Measurements from ENCODE around the gene MSANTD3.

Gene MSANTD3

DNA sequence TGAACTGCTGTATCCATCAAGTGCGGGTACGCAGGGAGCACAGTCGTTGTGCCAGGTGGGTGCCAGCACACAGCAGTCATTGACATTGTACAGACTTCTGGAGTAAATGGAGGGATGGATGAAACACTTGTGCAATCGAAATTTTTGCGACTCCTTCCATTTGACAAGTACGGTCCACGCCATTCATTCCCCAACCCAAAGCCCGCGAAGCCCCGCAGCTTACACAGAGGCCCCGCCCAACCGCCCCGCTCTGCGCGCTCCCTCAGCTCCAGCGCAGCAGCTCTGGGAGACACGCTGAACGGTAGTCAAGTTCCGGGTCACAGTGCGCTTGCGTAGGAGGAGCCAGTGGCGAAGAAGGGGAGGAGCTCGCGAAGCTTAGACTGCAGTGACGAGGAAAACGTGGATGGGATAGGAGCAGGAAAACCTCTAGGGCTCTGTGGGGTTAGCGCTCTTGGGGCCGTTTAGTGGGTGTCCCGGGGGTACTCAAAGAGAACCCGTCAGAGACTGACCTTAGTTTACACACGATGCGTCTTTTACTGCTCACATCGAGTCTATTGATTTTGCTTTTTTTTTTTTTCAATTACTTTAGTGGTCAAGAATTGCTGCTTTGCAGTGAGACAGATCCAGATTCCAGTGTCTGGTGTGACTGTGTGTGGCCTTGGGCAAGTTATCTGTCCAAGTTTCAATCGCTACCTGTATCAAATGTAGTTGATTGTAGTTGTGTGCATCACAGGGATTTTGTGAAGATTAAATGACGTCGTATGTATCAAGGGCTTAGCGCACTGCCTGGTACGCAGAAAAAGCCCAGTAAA lies 15.3 kb upstream of the MSANTD3 start:
- peak; percentile 91 for DNase-seq
- WGBS, result 19% methylated on average over 33 of the region's 38 CpGs
- peak overlapping the region; percentile 15 to 89 for H3K18ac ChIP-seq (ENCODE audit: low read depth in 1 of 2, low read length in 2 of 2)

GRCh38 chr9:100413839-100414420 lies 13.0 kb upstream of the MSANTD3 start:
- Histone ChIP-seq H3K9ac (ENCODE audit: low read length) (no peak overlapping the region), H3K27ac (ENCODE audit: low read length, poor library complexity, severe bottlenecking) (no peak overlapping the region), H2AFZ (ENCODE audit: low read depth, low read length) (no peak overlapping the region), H3K4me3 (ENCODE audit: insufficient read depth in 1 of 2, low read depth in 1 of 2, low read length in 2 of 2) (no peak overlapping the region), H2AK5ac (ENCODE audit: low read length, severe bottlenecking) (no peak overlapping the region), H3K79me1 (replicated peaks; ENCODE audit: low read length, poor library complexity, severe bottlenecking) (no peaks in the 10 kb centered on the region), H3K36me3 (ENCODE audit: control insufficient read depth in 1 of 2, insufficient read depth in 2 of 2, low read depth in 1 of 2, low read length in 2 of 2) (no peaks in the 10 kb centered on the region), H3K18ac (ENCODE audit: low read depth in 1 of 2, low read length in 2 of 2) (no peak overlapping the region), H3K4ac (ENCODE audit: low read depth in 1 of 2, low read length in 2 of 2) (no peak overlapping the region), H4K8ac (ENCODE audit: low read length) (no peak overlapping the region), H3K9me3 (ENCODE audit: control insufficient read depth, low read length) (no peaks in the 10 kb centered on the region), H3K4me2 (ENCODE audit: low read length, poor library complexity, severe bottlenecking) (no peak overlapping the region), H2BK120ac (ENCODE audit: low read depth, low read length) (no peak overlapping the region), H2BK15ac (ENCODE audit: low read depth, poor library complexity, severe bottlenecking) (no peak overlapping the region), H3K23ac (ENCODE audit: low read length in 2 of 2) (no peak overlapping the region), H4K91ac (ENCODE audit: low read length) (no peak overlapping the region), H3K27me3 (ENCODE audit: control insufficient read depth in 1 of 2, insufficient read depth in 1 of 2, low read length in 2 of 2) (no peaks in the 10 kb centered on the region), H3K14ac (ENCODE audit: low read length in 2 of 2) (no peak overlapping the region), H3K4me1 (ENCODE audit: control insufficient read depth, insufficient read depth, low read depth, low read length) (no peaks in the 10 kb centered on the region), H2BK5ac (ENCODE audit: low read depth, low read length, poor library complexity, severe bottlenecking) (no peak overlapping the region), H2BK12ac (ENCODE audit: low read length in 2 of 2) (no peak overlapping the region)
- 93% methylated on average over 3 of the region's 5 CpGs for WGBS
- DNase-seq, result no peak

More for the DNA sequence above, 15.3 kb upstream of the MSANTD3 start:
- Histone ChIP-seq H3K4me2 (ENCODE audit: low read length, poor library complexity, severe bottlenecking) (peak overlapping the region; percentile 53), H2BK15ac (ENCODE audit: low read depth, poor library complexity, severe bottlenecking) (no peak overlapping the region), H3K14ac (ENCODE audit: low read length in 2 of 2) (no peak overlapping the region), H3K27ac (ENCODE audit: low read length, poor library complexity, severe bottlenecking) (no peak overlapping the region), H3K9ac (ENCODE audit: low read length) (peak overlapping the region; percentile 82), H3K27me3 (ENCODE audit: control insufficient read depth in 1 of 2, insufficient read depth in 1 of 2, low read length in 2 of 2) (no peaks in the 10 kb centered on the region), H3K79me1 (replicated peaks; ENCODE audit: low read length, poor library complexity, severe bottlenecking) (no peaks in the 10 kb centered on the region), H4K8ac (ENCODE audit: low read length) (peak overlapping the region; percentile 74), H3K23ac (ENCODE audit: low read length in 2 of 2) (no peak overlapping the region), H3K4me1 (ENCODE audit: control insufficient read depth, insufficient read depth, low read depth, low read length) (no peaks in the 10 kb centered on the region), H3K4me3 (ENCODE audit: insufficient read depth in 1 of 2, low read depth in 1 of 2, low read length in 2 of 2) (peak overlapping the region; percentile 12 to 85), H3K4ac (ENCODE audit: low read depth in 1 of 2, low read length in 2 of 2) (peak overlapping the region in 1 of 2 experiments; percentile 5), H4K91ac (ENCODE audit: low read length) (peak overlapping the region; percentile 28), H2BK12ac (ENCODE audit: low read length in 2 of 2) (peak overlapping the region in 1 of 2 experiments; percentile 22), H3K9me3 (ENCODE audit: control insufficient read depth, low read length) (no peaks in the 10 kb centered on the region), H2AFZ (ENCODE audit: low read depth, low read length) (peak overlapping the region; percentile 85), H2AK5ac (ENCODE audit: low read length, severe bottlenecking) (no peak overlapping the region), H3K36me3 (ENCODE audit: control insufficient read depth in 1 of 2, insufficient read depth in 2 of 2, low read depth in 1 of 2, low read length in 2 of 2) (no peaks in the 10 kb centered on the region), H2BK120ac (ENCODE audit: low read depth, low read length) (no peak overlapping the region), H2BK5ac (ENCODE audit: low read depth, low read length, poor library complexity, severe bottlenecking) (no peak overlapping the region)

DNA sequence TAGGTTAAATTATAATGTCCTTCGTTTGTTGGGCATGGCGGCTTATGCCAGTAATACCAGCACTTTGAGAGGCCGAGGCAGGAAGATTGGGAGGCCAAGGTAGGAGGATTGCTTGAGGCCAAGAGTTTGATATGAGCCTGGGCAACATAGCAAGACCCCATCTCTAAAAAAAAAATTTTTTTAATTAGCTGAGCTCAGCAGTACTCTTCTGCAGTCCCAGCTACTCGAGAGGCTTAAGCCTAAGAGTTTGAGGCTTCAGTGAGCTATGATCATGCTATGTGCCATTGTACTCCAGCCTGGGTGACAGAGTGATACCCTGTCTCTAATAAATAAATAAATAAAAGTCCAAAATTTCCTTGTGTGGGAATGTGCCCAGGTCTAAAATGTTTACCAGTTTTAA lies 9.1 kb upstream of the MSANTD3 start:
- H3K4me2 ChIP-seq (ENCODE audit: low read length, poor library complexity, severe bottlenecking), result no peak overlapping the region
- H2AK5ac ChIP-seq (ENCODE audit: low read length, severe bottlenecking), result no peak overlapping the region
- H3K14ac ChIP-seq (ENCODE audit: low read length in 2 of 2), result no peak overlapping the region
- H3K79me1 ChIP-seq (replicated peaks; ENCODE audit: low read length, poor library complexity, severe bottlenecking), result no peaks in the 10 kb centered on the region
- H3K4me3 ChIP-seq (ENCODE audit: insufficient read depth in 1 of 2, low read depth in 1 of 2, low read length in 2 of 2), result no peak overlapping the region
- H4K91ac ChIP-seq (ENCODE audit: low read length), result no peak overlapping the region
- no peak overlapping the region for H2BK15ac ChIP-seq (ENCODE audit: low read depth, poor library complexity, severe bottlenecking)
- no peak overlapping the region for H2BK120ac ChIP-seq (ENCODE audit: low read depth, low read length)
- H3K27me3 ChIP-seq (ENCODE audit: control insufficient read depth in 1 of 2, insufficient read depth in 1 of 2, low read length in 2 of 2), result no peaks in the 10 kb centered on the region
- no peak overlapping the region for H3K23ac ChIP-seq (ENCODE audit: low read length in 2 of 2)
- H2BK5ac ChIP-seq (ENCODE audit: low read depth, low read length, poor library complexity, severe bottlenecking), result no peak overlapping the region
- H3K18ac ChIP-seq (ENCODE audit: low read depth in 1 of 2, low read length in 2 of 2), result no peak overlapping the region
- no peak overlapping the region for H3K4ac ChIP-seq (ENCODE audit: low read depth in 1 of 2, low read length in 2 of 2)
- H4K8ac ChIP-seq (ENCODE audit: low read length), result no peak overlapping the region
- WGBS, result 85% methylated on average over 4 of the region's 4 CpGs
- no peak for DNase-seq
- H3K27ac ChIP-seq (ENCODE audit: low read length, poor library complexity, severe bottlenecking), result no peak overlapping the region
- H3K9me3 ChIP-seq (ENCODE audit: control insufficient read depth, low read length), result no peaks in the 10 kb centered on the region
- H3K4me1 ChIP-seq (ENCODE audit: control insufficient read depth, insufficient read depth, low read depth, low read length), result no peaks in the 10 kb centered on the region
- no peak overlapping the region for H2BK12ac ChIP-seq (ENCODE audit: low read length in 2 of 2)
- no peak overlapping the region for H3K9ac ChIP-seq (ENCODE audit: low read length)
- no peak overlapping the region for H2AFZ ChIP-seq (ENCODE audit: low read depth, low read length)
- no peaks in the 10 kb centered on the region for H3K36me3 ChIP-seq (ENCODE audit: control insufficient read depth in 1 of 2, insufficient read depth in 2 of 2, low read depth in 1 of 2, low read length in 2 of 2)

GRCh38 chr9:100419166-100419565 lies 7.8 kb upstream of the MSANTD3 start:
- Histone ChIP-seq H3K4me3 (ENCODE audit: insufficient read depth in 1 of 2, low read depth in 1 of 2, low read length in 2 of 2) (no peak overlapping the region), H2AFZ (ENCODE audit: low read depth, low read length) (no peak overlapping the region), H2AK5ac (ENCODE audit: low read length, severe bottlenecking) (no peak overlapping the region), H3K27me3 (ENCODE audit: control insufficient read depth in 1 of 2, insufficient read depth in 1 of 2, low read length in 2 of 2) (no peaks in the 10 kb centered on the region), H3K14ac (ENCODE audit: low read length in 2 of 2) (no peak overlapping the region), H3K18ac (ENCODE audit: low read depth in 1 of 2, low read length in 2 of 2) (no peak overlapping the region), H3K27ac (ENCODE audit: low read length, poor library complexity, severe bottlenecking) (no peak overlapping the region), H2BK15ac (ENCODE audit: low read depth, poor library complexity, severe bottlenecking) (no peak overlapping the region), H3K9ac (ENCODE audit: low read length) (no peak overlapping the region), H3K36me3 (ENCODE audit: control insufficient read depth in 1 of 2, insufficient read depth in 2 of 2, low read depth in 1 of 2, low read length in 2 of 2) (no peaks in the 10 kb centered on the region), H3K79me1 (replicated peaks; ENCODE audit: low read length, poor library complexity, severe bottlenecking) (no peaks in the 10 kb centered on the region), H2BK120ac (ENCODE audit: low read depth, low read length) (no peak overlapping the region), H4K91ac (ENCODE audit: low read length) (no peak overlapping the region), H3K23ac (ENCODE audit: low read length in 2 of 2) (no peak overlapping the region), H3K9me3 (ENCODE audit: control insufficient read depth, low read length) (no peaks in the 10 kb centered on the region), H2BK5ac (ENCODE audit: low read depth, low read length, poor library complexity, severe bottlenecking) (no peak overlapping the region), H2BK12ac (ENCODE audit: low read length in 2 of 2) (no peak overlapping the region), H3K4me2 (ENCODE audit: low read length, poor library complexity, severe bottlenecking) (no peak overlapping the region), H3K4ac (ENCODE audit: low read depth in 1 of 2, low read length in 2 of 2) (no peak overlapping the region), H3K4me1 (ENCODE audit: control insufficient read depth, insufficient read depth, low read depth, low read length) (no peaks in the 10 kb centered on the region), H4K8ac (ENCODE audit: low read length) (no peak overlapping the region)
- 91% methylated on average over 3 of the region's 3 CpGs for WGBS
- no peak for DNase-seq
